SK-N-SH (cell line): ENCODE measurements around the gene TNRC6B.

Experiments
- CHD2 ChIP-seq: fragments of 150-350 bp; IDR thresholded peaks from 2 replicates; pipeline ENCODE4 v1.6.1; 2018; ENCODE audit warnings: low read length; ENCODE audit not compliant: partially characterized antibody
- CTCF ChIP-seq: fragments of 200-600 bp; sonication (generic); IDR thresholded peaks from 2 replicates; pipeline ENCODE4 v1.6.1; 2017; ENCODE audit warnings: antibody characterized with exemption, mild to moderate bottlenecking, moderate library complexity
- EP300 ChIP-seq, 2 experiments: IDR thresholded peaks; 2 replicates each; pipeline versions ENCODE4 v1.4.0 to v1.6.1; 2012; ENCODE audit warnings: borderline replicate concordance in 1 of 2, low read depth in 1 of 2, low read length in 1 of 2
- FOXM1 ChIP-seq: IDR thresholded peaks from 2 replicates; pipeline ENCODE4 v1.4.0; 2012; ENCODE audit warnings: low read depth, mild to moderate bottlenecking
- JUND ChIP-seq: IDR thresholded peaks from 2 replicates; pipeline ENCODE4 v1.4.0; 2012
- NRF1 ChIP-seq: IDR thresholded peaks from 2 replicates; pipeline ENCODE4 v1.6.1; 2012; ENCODE audit warnings: low read depth, mild to moderate bottlenecking, low read length
- POLR2AphosphoS5 ChIP-seq: IDR thresholded peaks from 2 replicates; pipeline ENCODE4 v1.6.1; 2012; ENCODE audit warnings: low read depth, low read length
- RAD21 ChIP-seq: IDR thresholded peaks from 2 replicates; pipeline ENCODE4 v1.6.1; 2012; ENCODE audit warnings: mild to moderate bottlenecking, low read length
- REST ChIP-seq: IDR thresholded peaks from 2 replicates; pipeline ENCODE4 v1.6.1; 2012; ENCODE audit warnings: mild to moderate bottlenecking, low read depth, low read length, moderate library complexity
- TAF1 ChIP-seq: IDR thresholded peaks from 2 replicates; pipeline ENCODE4 v1.6.1; 2012; ENCODE audit warnings: low read depth, mild to moderate bottlenecking, low read length, moderate library complexity, borderline replicate concordance
- TEAD4 ChIP-seq: IDR thresholded peaks from 2 replicates; pipeline ENCODE4 v1.4.0; 2012; ENCODE audit warnings: mild to moderate bottlenecking, borderline replicate concordance; ENCODE audit not compliant: insufficient read depth
- USF1 ChIP-seq: IDR thresholded peaks from 2 replicates; pipeline ENCODE4 v1.4.0; 2012; ENCODE audit warnings: low read depth, borderline replicate concordance
- YY1 ChIP-seq: IDR thresholded peaks from 2 replicates; pipeline ENCODE4 v1.4.0; 2012; ENCODE audit warnings: low read depth, mild to moderate bottlenecking

GRCh38 chr22:40178417-40179409 is 988 bp downstream of the TNRC6B start:
- TF ChIP-seq REST (no peak), YY1 (no peak), CTCF (no peak), POLR2AphosphoS5 (no peak), JUND (no peak), FOXM1 (no peak), RAD21 (no peak), USF1 (no peak), EP300 (IDR thresholded peaks at IDR 0.05; ENCODE audit: borderline replicate concordance in 1 of 2, low read depth in 1 of 2, low read length in 1 of 2) (no peak), CHD2 (no peak), TAF1 (no peak), NRF1 (no peak), TEAD4 (no peak)
